ENCODE data around the gene SPACA6. TPM values are rescaled to one million over a fixed set of nuclear protein-coding genes. Genes with fewer than 3 reads are reported as not detected.

The SPACA6 gene
- total RNA-seq, 4 donors from 2014 or later, result 0.74 to 5.1 (median 3.6) TPM

GRCh38 chr19:51706885-51707284 is 13.8 kb downstream of the SPACA6 start:
- no peak for TF ChIP-seq CTCF (IDR thresholded peaks at IDR 0.05)
- TF ChIP-seq POLR2A (IDR thresholded peaks at IDR 0.05), result no peak
- 97% methylated on average over 3 of the region's 3 CpGs for WGBS, 2 donors
- no peak overlapping the region for H3K4me3 ChIP-seq (ENCODE audit: low read depth, poor library complexity, severe bottlenecking)
- intact Hi-C loops (cut with DNase I; ENCODE audit: low total_unique reads), result loop anchor here (5.0 kb wide), 1 partner anchor 60 kb away; no protein-coding TSS in a partner anchor
- no peak for DNase-seq (ENCODE audit: low spot score in 2 of 2)

- H3K4me3 ChIP-seq (ENCODE audit: low read depth, poor library complexity, severe bottlenecking), result no peak overlapping the region
- TF ChIP-seq POLR2A (IDR thresholded peaks at IDR 0.05) (no peak), CTCF (IDR thresholded peaks at IDR 0.05) (no peak)
- intact Hi-C loops (cut with DNase I; ENCODE audit: low total_unique reads), result loop anchor here (5.0 kb wide), 1 partner anchor 58 kb away; no protein-coding TSS in a partner anchor
- DNase-seq (ENCODE audit: low spot score in 2 of 2), result no peak
- WGBS, 2 donors, result 79 to 81% methylated on average over 4 of the region's 4 CpGs
These were observed 15.7 kb downstream of the SPACA6 start for GRCh38 chr19:51708811-51709210.

GRCh38 chr19:51709575-51709974 is 16.4 kb downstream of the SPACA6 start:
- 57 to 60% methylated on average over 6 of the region's 6 CpGs for WGBS, 2 donors
- no peak for DNase-seq (ENCODE audit: low spot score in 2 of 2)
- no peak for TF ChIP-seq POLR2A (IDR thresholded peaks at IDR 0.05)
- TF ChIP-seq CTCF (IDR thresholded peaks at IDR 0.05), result no peak

GRCh38 chr19:51710163-51710562 is 17.0 kb downstream of the SPACA6 start:
- no peak for DNase-seq (ENCODE audit: low spot score in 2 of 2)
- H3K4me3 ChIP-seq (ENCODE audit: low read depth, poor library complexity, severe bottlenecking), result no peak overlapping the region
- no peak for TF ChIP-seq POLR2A (IDR thresholded peaks at IDR 0.05)
- no peak for TF ChIP-seq CTCF (IDR thresholded peaks at IDR 0.05)
- intact Hi-C loops (cut with DNase I; ENCODE audit: low total_unique reads), result no loop called here
- 68 to 78% methylated on average over 2 of the region's 2 CpGs for WGBS, 2 donors

More at GRCh38 chr19:51709575-51709974, 16.4 kb downstream of the SPACA6 start:
- H3K4me3 ChIP-seq (ENCODE audit: low read depth, poor library complexity, severe bottlenecking), result no peak overlapping the region
- intact Hi-C loops (cut with DNase I; ENCODE audit: low total_unique reads), result loop anchor here (5.0 kb wide), 1 partner anchor 58 kb away; no protein-coding TSS in a partner anchor

- H3K4me3 ChIP-seq (ENCODE audit: low read depth, poor library complexity, severe bottlenecking), result no peak overlapping the region
- 68 to 71% methylated on average over 1 of the region's 1 CpG for WGBS, 2 donors
- no peak for DNase-seq (ENCODE audit: low spot score in 2 of 2)
- intact Hi-C loops (cut with DNase I; ENCODE audit: low total_unique reads), result no loop called here
- no peak for TF ChIP-seq CTCF (IDR thresholded peaks at IDR 0.05)
- no peak for TF ChIP-seq POLR2A (IDR thresholded peaks at IDR 0.05)
These were observed 18.6 kb downstream of the SPACA6 start for GRCh38 chr19:51711702-51712101.

GRCh38 chr19:51712461-51713081 is 19.4 kb downstream of the SPACA6 start:
- intact Hi-C loops (cut with DNase I; ENCODE audit: low total_unique reads), result no loop called here
- H3K4me3 ChIP-seq (ENCODE audit: low read depth, poor library complexity, severe bottlenecking), result no peak overlapping the region
- no peak for TF ChIP-seq CTCF (IDR thresholded peaks at IDR 0.05)
- no peak for TF ChIP-seq POLR2A (IDR thresholded peaks at IDR 0.05)
- no peak for DNase-seq (ENCODE audit: low spot score in 2 of 2)
- WGBS, 2 donors, result 41 to 45% methylated on average over 9 of the region's 9 CpGs
